NCI-H2171 (cell line): Measurements from ENCODE around the gene MYBPH.

Source experiments
- DNase-seq: peaks from one replicate; lab custom pipeline; 2025; lab: John Stamatoyannopoulos, UW

Gene MYBPH

DNA sequence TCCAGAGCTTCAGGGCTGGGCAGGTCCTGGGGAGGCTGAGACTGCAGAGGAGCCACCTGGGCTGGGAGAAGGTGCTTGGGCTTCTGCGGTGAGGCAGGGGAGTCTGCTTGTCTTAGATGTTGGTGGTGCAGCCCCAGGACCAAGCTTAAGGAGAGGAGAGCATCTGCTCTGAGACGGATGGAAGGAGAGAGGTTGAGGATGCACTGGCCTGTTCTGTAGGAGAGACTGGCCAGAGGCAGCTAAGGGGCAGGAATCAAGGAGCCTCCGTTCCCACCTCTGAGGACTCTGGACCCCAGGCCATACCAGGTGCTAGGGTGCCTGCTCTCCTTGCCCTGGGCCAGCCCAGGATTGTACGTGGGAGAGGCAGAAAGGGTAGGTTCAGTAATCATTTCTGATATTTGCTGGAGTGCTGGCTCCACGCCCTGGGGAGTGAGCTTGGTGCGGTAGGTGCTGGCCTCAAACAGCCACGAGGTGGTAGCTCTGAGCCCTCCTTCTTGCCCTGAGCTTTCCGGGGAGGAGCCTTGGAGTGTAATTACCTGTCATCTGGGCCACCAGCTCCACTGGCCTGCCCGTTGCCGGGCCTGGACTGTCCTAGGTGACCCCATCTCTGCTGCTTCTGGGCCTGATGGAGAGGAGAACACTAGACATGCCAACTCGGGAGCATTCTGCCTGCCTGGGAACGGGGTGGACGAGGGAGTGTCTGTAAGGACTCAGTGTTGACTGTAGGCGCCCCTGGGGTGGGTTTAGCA is 9.3 kb downstream of the MYBPH start:
- DNase-seq: no peak

DNA sequence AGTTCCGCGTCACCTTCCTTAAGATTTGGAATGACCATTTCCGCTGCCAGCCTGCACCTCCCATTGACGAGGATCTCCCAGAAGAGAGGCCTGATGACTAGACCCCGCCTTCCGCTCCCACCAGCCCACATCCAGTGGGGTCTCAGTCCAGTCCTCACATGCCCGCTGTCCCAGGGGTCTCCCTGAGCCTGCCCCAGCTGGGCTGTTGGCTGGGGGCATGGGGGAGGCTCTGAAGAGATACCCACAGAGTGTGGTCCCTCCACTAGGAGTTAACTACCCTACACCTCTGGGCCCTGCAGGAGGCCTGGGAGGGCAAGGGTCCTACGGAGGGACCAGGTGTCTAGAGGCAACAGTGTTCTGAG is 9.8 kb downstream of the MYBPH start:
- DNase-seq: no peak

DNA sequence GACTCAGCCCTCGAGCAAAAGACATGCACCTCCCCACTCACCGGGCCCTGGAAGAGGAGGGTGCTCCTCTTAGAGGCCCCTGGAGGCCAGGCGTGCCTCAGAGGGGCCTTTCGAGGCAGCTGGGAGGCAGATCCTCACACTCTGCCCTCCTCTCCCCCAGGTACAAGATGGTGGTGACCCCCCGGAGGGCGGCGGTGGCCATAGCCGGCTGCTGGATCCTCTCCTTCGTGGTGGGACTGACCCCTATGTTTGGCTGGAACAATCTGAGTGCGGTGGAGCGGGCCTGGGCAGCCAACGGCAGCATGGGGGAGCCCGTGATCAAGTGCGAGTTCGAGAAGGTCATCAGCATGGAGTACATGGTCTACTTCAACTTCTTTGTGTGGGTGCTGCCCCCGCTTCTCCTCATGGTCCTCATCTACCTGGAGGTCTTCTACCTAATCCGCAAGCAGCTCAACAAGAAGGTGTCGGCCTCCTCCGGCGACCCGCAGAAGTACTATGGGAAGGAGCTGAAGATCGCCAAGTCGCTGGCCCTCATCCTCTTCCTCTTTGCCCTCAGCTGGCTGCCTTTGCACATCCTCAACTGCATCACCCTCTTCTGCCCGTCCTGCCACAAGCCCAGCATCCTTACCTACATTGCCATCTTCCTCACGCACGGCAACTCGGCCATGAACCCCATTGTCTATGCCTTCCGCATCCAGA is 10.4 kb downstream of the MYBPH start:
- no peak for DNase-seq

DNA sequence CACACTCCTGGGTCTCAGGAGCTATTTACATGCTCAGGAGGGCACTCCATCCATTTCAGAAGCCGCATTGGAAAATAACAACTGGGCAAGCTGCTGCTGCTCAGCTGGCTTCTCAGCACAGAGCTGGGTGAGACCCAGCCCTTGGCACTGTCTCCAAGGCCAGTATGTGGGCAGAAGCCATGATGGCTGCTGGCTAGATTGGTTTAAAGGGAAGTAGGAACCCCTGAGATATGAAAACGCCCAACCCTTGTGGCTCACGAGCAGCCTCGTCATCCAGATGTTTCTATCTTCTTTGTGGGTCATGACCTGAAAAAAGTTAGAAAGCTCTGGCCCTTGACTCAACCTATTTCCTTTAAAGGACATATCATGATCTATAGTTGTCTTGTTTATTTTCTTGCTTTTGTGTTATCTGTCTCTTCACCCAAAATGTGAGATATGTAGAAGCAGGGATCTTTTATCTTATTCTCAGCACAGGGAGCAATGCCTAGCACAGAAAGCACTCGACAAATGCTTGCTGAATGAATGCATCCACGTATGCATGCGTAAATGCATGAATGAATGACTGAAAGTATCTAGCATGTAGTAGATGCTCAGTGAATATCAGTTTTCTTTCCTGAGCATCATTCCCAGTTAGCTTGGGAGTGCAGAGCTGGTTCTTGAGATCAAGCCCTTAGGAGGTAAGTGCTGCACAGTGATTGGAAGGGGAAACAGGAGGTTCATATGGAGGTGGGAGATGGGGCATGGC is 11.6 kb downstream of the MYBPH start:
- no peak for DNase-seq

DNA sequence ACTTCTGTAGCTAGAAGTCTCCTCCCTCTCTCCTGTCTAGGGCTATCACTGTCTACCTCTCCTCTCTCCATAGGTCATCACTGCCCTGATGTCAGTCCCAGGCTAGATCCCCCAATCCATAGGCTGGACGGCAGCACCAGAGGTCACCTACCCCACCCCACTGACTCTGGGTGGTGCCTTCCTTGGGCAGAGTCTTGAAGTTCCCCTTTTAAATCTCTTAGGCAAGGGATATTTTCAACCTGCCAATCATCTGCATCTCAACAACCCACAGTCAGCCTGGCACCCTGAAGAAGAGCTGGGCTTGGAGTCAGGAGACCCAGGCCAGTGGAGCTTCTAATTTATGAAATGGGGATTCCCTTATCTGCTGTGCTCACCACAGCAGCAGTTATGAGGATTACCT is 13.2 kb downstream of the MYBPH start:
- no peak for DNase-seq

DNA sequence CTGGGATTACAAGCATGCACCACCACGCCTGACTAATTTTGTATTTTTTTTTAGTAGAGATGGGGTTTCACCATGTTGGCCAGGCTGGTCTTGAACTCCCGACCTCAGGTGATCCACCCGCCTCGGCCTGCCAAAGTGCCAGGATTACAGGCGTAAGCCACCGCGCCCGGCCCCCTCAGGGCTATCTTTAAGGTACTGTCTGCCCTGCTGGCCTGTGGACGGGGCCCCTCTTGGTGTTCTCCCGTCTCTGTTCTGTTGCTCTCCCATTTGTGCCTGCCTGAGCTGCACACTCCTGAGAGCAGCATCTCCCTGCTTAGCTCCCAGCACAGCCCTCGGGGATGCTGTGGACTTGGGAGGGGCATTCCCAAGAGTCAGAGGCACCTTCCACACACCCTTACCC is 13.9 kb downstream of the MYBPH start:
- DNase-seq: no peak

DNA sequence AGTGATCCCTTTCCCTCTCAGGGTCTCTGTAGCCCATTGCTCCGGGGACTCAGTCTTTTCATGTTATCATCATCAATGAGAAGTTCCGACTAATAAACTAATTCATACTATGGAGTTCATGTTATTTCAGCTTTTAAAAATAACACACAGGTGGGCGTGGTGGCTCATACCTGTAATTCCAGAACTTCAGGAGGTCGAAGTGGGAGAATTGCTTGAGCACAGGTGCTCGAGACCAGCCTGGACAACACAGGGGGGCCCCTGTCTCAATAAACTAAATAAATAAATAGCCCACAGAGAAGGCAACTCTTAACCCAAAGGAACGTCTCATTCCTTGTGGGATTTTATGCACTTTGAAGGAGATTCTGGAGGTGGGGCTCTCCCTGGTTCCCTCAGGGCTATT is 14.5 kb downstream of the MYBPH start:
- DNase-seq: no peak

DNA sequence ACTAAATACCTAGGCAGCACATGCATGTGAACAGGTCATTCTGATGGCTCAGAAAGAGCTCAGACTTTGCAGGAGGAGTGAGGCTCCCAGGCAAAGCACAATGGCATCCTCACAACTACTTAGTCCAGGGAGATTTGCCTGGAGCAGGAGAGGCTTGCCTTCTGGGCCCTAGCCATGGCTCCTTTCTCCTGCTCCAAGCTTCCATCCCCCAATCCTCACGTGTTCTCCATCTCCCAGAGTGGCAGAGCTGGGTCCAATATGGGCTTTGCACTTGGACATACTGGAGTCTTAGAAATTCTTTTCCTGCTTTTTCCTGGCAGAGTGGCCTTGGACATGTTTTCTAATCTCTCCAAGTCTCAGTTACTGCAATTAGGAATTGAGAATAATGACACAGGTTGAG is 15.8 kb downstream of the MYBPH start:
- no peak for DNase-seq

DNA sequence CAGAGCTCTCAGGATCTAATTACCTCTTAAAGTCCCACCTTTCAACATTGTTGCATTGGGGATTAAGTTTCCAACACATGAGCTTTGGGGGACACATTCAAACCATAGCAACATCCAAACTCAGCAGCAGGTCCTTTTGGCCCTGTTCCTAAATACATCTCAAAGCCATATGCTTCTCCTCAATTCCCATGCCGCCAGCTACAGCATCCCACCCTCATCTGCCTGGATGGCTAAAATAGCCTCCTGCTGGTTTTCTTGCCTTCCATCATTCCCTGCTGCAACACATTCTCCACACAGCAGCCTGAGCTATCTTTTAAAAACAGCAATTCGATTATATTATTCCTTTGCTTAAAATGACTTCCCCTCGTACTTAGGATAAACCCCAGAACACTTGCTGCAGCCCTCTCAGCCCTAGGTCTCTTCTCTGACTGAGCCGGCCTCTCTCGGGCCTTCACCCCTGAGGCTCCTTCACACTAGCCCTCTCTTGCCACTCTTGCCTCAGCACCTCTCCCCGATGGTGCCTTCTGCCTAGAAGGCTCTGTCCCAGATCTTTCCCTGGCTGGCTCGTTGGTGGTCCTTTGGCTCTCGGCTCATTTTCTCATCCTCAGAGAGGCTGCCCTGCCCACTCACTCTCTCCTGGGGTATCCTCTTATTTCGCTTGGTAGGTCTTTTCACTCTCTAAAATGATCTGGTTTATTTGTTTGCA is 16.5 kb downstream of the MYBPH start:
- DNase-seq: peak; percentile 92

DNA sequence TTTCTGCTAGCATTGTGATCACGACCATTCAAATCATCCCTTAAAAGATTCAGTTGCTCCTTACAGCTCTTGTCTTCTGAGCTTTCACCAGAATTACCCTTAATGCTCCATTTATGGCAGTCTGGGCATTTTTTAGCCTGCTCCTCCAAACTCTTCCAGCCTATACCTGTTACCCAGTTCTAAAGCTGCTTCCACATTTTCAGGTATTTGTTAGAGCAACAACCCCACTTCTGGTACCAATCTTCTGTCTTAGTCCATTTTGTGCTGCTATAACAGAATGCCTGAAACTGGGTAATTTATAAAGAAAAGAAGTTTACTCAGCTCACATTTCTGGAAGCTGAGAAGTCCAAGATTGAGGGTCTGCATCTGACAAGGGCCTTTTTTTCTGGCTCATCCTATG is 17.2 kb downstream of the MYBPH start:
- no peak for DNase-seq

DNA sequence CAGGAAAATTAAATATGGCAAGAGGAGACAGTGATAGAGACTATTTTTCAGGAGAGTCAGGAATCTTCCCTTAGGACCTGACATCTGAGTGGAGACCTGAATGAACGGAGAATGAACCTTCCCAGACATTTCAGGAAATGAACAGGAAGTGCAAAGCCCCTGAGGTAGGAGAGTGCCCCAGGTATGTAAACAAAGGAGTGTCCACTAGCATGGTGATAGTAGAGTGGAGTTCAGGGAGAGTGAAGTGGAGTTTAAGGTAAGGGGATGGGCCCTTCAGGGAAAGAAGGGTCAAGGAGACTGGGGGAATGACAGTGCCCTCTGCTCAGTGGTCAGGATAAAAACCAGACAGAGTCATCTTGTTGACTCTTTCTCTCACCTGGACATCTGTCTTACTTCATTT is 19.3 kb downstream of the MYBPH start:
- DNase-seq: no peak

DNA sequence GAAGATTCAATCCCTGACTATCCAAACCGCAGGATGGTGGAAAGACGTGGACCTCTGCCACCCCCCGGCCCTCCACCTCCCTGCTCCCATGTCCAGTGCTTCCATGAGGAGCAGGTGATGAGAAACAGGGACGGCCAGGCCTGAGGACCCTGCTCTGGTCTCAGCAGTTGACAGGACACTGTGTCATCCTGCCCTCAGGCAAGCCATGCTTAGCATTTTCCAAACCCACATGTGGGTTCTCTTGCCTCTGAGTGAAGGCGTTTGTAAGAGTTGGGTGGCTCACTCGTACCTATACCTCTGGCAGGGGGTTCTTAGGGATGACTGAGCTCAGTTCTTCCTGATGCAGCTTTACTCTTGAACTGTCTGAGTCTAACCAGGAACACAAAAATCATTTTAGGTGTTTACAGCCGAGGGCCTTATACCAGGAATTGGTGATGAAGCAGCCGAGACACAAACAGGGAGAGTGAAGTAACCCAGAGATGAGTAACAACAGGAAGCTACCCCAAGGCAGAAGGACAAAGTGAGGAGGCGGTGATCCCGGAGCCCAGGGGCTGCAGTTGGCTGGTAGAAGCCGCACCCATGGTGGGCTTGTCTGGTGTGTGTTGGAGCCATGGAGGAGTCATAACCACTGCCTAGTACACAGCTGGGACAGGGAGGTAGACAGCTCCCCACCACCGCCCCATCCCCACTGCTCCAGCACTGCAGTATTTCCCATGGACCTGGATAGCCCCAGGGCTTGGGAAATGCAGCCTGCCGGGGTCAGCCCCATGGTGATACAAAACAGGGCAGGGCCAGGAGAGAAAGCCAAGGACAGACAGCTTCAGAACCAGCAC is 21.4 kb downstream of the MYBPH start:
- no peak for DNase-seq

DNA sequence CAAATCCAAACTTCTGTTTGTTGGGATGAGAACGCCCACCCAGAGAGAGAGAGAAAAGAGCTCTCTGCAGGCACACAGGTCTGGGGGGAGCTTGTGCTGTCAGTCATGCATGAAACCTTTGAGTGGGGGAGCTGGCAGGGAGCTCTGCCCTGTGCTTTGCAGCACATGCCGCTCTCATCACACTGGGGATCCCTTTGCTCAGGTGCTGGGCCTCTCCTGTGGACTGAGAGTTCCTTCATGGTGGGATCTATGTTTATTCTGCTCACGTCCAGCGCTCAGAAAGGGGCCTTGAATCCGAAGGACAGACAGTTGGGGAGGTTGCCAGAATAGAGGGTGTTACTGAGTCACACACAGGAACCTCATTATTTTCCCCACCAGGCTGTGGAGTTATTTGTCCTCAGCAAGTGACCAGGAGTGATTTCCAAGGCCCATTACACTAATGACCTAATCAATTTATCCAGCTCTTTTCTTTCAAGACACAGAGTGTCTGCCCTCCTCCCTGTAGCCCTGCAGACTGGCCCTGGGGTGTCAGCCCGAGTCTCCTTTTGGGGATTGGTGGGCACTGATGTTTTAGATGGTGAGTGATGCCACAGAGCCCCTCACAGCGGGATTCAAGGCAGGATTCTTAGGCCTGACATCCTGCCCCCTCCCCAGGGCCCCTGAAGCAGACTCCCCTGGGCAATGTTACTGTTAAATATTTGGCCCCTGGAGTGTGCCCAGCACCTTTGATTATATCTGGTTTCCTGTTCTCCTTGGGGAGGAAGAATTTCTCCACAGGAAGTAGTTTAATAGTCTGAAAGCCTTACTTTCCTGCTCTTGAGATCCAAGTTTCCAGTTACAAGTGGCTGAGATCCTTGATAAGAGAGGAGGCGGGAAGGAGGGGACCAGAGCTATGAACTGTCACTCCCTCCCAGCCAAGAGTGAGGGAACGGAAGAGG is 22.3 kb downstream of the MYBPH start:
- no peak for DNase-seq

DNA sequence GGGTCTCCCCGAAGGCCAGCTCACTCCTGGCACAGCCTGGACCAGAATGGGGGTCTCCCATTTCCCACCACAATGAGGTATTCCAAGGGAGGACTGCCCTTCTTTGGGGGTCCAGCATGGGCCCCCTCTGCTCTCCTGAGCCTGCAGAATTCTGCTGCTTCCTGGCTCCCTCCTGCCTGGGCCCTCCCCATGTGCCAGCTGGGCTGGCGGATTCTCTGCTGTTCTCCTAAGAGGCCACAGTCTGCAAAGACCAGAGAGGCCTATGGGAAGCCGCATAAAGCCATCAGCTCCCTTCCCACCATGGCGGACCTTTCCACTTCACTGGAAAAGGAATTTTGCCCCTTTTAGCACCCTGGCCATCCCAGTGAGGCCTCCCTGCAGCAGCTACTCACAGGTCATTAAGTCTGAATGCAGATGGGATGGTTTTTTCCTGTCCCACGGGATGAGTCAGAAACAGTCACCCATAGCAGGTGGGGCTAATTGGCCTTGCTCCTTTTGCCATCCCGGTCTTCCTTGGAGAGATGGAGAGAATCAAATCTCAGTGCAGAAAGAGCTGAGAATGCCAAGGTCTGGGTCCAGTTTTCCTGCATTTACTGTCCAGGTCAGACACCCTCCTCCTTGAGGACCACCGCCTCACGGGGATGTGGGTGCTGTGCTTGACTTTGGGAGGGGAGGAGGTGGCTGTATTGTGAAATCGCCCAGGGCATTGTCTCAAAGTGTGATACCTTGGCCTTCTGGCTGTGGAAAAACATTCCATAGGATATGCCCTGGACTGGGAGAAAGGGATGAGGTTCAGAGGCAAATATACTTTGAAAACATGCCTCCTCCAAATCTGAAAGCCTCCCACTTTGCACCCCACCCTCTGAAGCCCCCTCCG is 23.2 kb downstream of the MYBPH start:
- no peak for DNase-seq

DNA sequence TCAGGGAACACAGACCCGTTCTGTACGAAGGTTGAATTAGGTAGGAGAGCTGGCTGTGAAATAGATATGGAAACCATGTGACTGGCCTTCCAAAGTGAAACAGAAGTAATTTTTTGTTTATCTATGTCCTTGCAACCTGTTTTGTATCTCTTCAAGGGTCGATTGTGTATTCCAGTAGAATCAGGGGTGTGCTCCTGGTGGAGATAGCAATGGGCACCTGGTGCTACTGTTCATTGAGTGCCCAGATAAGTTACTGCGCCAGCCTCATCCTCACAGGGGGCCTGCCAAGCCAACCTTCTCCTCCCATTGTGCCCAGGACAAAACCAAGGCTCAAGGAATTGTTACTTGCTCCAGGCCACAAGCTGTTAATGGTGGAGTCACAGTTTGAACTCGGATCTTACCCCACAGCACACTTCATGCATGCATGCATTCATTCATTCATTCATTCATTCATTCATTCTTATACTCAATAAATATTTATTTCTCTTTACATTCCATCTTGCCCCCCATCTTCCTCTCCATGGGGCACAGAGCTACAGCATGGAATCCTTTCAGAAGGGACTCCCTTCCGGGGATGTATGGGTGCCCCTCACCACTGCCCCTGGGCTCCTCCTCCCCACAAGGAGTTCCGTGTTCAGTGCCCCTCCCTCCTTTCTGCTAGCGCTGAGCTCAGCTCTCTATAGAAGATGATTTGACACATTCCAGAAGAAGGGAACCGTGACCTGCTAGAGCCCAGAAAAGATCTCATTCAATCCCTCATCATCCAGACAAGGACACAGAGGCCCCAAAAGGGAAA is 24.1 kb downstream of the MYBPH start:
- no peak for DNase-seq

DNA sequence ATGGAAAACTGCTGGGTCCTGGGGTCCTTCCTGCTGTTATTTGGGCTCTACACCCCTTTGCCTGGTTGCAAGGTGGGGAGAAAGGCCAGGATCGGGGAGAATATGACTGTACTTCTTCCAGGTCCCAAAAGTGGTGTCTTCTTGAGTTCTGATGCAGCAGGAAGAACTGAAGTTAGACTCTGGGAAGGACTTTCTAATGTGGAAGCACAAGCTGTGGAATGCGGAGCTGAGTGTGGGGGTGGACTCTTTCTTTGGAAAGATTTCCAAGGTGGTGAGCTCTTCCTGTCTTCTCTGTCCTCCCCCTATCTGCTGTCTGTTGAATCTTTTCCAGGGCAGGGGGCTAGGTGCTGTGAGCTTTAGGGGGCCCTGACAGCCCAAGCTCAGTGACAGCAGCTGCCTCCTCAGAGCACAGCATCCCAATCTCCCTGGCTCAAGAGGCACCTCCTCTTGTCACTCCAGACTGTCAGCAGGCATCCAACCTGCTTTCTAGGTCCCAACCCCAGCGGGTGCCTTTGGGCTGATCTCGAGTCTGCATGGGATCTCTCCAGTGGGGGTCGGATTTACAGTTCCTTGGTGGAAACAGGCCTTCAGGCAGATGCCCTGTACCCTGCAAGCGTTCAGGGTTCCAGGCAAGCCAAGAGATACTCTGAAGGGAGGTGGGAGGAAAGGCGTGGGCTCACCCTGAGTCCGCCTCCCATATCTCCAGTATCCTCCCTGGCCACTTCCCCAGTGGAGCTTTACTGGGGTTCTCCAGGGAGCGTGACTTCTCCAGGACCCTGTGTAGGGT is 24.9 kb downstream of the MYBPH start:
- no peak for DNase-seq

DNA sequence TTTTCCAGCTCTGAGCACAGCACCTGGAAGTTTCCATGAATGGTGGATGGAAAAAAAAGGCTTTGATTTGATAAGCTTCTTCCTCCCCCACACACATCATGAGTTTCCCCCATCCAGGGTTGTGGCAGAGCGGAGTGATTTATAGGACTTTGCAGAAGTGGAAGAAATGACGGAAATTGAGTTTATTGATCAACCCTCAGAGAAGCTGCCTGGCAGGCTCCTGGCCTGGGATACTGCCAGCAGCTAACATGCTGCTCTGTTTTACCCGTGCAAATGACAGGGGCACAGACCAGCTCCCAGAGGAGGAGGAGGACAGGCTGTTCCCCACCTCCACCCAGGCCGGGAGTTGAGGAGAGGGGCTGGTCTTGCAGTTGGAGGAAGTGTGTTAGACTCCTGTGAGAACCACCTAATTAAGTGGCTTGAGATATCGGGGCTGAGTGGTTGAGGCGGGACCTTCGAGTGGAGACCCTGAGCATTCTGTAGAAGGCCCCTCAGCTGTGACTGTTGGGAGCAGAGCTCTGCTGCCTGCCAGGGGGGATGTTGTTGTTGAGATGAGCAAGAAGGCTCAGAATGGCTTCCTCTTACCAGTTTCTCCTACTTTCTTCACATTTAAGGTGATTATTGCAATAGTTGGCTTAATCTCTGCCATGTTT is 26.3 kb downstream of the MYBPH start:
- no peak for DNase-seq
